Activated CD4-positive, alpha-beta T cell treated with anti-CD3 and anti-CD28 coated beads, Interleukin-2, amount 50 U/mL, for 16 hours (primary cell): ENCODE data around the gene SPATA31A1.
"Not testable (repeated sequence)": the region's sequence is repeated elsewhere in the genome, so short reads cannot be mapped to it uniquely, and the experiment has no call there.

Experiments
- DNase-seq: peaks from one replicate; pipeline ENCODE4 v3.0.0-alpha.2; 2020

SPATA31A1 gene

DNA sequence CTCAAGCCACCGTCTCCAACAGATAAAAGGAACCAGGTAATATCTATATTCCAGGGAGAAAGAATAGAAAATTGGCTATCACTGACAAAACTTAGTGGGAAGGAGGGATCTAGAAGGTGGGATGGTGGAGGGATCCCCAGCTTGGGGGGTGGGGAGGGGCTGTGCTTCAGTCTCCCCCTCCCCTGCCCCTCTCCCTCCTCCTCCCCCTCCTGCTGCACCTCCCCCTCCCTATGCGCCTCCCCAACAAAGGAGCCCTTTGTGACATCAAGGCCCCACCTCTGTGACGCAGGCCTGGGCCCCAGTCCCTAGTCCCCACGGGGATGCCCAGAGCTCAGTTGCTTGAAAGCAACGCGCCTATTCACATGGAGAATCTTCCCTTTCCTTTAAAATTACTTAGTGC lies at the start of gene SPATA31A1:
TSS of gene SPATA31A1 (plus strand) at position 301 of the 400 bp plus-strand sequence. CDS start at position 363, 62 bp downstream.
- DNase-seq: not testable (repeated sequence)

DNA sequence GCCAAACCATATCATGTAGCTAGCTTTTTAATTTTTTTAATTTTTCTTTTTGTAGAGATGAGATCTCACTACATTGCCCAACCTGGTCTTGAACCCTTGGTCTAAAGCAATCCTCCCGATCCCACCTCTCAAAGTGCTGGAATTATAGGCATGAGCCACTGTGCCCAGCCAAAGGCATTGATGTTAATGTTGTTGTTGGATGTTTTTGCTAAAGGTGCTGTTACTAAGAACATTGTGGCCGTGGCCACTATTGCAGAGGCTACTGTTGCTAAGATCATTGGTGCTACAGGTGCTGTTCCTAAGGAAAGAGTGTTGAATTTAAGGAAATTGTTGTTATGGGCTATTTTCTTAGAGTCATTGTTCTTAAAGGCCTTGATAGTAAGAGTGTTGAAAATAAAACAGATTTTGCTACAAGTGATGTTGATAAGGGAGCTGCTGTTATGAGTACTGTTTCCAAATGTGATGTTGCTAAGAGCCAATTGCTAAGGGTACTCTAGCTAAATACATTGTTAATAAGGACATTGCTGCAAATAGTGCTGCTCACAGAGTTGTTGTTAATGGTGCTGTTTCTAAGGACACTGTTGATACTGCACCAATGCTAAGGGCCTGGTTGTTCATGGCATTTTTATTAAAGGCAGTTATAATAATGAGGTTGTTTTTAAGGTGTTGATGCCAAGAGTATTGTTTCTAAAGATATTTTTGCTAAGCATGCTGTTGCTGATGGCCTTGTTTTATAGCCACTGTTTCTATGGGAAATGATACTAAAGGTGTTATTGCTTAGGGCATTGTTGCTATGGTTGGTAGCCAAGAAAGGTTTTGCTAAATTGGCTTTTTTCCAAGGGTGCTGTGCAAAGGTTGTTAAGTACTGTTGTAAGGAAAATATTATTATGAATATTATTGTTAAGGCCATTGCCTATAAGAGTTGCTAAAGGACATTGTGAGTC lies 52.1 kb downstream of the SPATA31A1 start:
- DNase-seq: not testable (repeated sequence)

DNA sequence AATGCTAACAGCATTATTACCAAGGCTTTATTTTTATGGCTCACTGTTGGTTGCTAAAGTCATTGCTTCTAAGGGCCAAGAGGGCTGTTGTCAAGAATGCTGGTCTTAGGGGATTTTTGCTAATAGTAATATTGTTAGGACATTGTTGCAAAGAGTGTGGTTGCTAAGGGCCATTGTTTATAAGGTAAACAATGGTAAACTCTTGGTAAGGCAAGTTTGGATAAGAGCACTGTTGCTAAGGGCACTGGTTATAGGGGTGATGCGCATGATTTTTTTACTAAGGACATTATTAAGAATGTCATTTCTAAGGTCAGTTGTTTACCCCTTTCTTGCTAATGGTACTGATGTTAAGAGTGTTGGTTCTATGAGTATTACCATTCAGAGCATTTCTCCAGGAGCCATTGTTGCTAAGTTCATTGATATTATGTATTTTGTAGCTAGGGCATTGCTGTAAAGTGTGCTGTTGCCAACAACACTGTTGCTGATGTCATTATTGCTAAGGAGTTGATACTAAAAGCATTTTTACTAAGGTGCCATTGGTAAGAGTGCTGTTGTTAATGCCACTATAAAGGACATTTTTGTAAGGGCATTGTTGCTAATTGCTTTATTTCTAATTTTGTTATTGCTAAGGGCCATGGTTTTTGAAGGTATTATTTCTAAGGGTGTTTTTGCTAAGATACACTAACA lies 55.9 kb downstream of the SPATA31A1 start:
- not testable (repeated sequence) for DNase-seq
